Liver (tissue), 9 donors: ENCODE data around the gene CNEP1R1. TPM values are rescaled to one million over a fixed set of nuclear protein-coding genes. Genes with fewer than 3 reads are reported as not detected.

Experiments used
- DNase-seq: peaks from one replicate; pipeline ENCODE4 v3.0.0-alpha.2; 2017; ENCODE audit warnings: low spot score
- H3K27ac ChIP-seq, 2 donors: one replicate each; pipeline ENCODE4 v1.7.0; 2013; ENCODE audit warnings: inconsistent platforms in 2 of 2, low read length in 2 of 2, control low read depth in 1 of 2, low read depth in 1 of 2, mild to moderate bottlenecking in 1 of 2
- H3K27me3 ChIP-seq, 4 donors: one replicate each; pipeline versions ENCODE4 v1.6.1 to v1.7.0; 2013; ENCODE audit warnings: low read length in 3 of 4, inconsistent platforms in 1 of 4, mild to moderate bottlenecking in 1 of 4, moderate library complexity in 1 of 4; ENCODE audit not compliant: control insufficient read depth in 4 of 4, insufficient read depth in 4 of 4
- H3K36me3 ChIP-seq, 4 donors: one replicate each; pipeline versions ENCODE4 v1.6.1 to v1.7.0; 2013; ENCODE audit warnings: low read length in 3 of 4, mild to moderate bottlenecking in 3 of 4, low read depth in 1 of 4, moderate library complexity in 1 of 4; ENCODE audit not compliant: control insufficient read depth in 4 of 4, insufficient read depth in 3 of 4
- H3K4me1 ChIP-seq, 4 donors: one replicate each; pipeline versions ENCODE4 v1.6.1 to v1.7.0; 2013; ENCODE audit warnings: low read length in 3 of 4, mild to moderate bottlenecking in 3 of 4, moderate library complexity in 1 of 4; ENCODE audit not compliant: control insufficient read depth in 4 of 4, insufficient read depth in 4 of 4
- H3K4me3 ChIP-seq, 3 donors: one replicate each; pipeline versions ENCODE4 v1.6.1 to v1.7.0; 2013; ENCODE audit warnings: low read length in 3 of 3, control low read depth in 1 of 3, low read depth in 1 of 3, mild to moderate bottlenecking in 1 of 3
- H3K9ac ChIP-seq, 2 donors: one replicate each; pipeline ENCODE4 v1.7.0; 2013; ENCODE audit warnings: low read length in 2 of 2, mild to moderate bottlenecking in 2 of 2, moderate library complexity in 2 of 2, control low read depth in 1 of 2, low read depth in 1 of 2
- H3K9me3 ChIP-seq, 4 donors: one replicate each; pipeline versions ENCODE4 v1.6.1 to v1.7.0; 2013; ENCODE audit warnings: low read length in 3 of 4; ENCODE audit not compliant: control insufficient read depth in 4 of 4
- EGR1 ChIP-seq, 2 donors: IDR thresholded peaks; 2 replicates each; pipeline ENCODE4 v1.6.1; 2016 to 2018; ENCODE audit warnings: antibody characterized with exemption in 2 of 2, low read depth in 2 of 2
- FOXA1 ChIP-seq: IDR thresholded peaks from 2 replicates; pipeline ENCODE4 v1.6.1; 2016; ENCODE audit warnings: antibody characterized with exemption
- FOXA2 ChIP-seq: IDR thresholded peaks from 2 replicates; pipeline ENCODE4 v1.6.1; 2016; ENCODE audit warnings: antibody characterized with exemption
- GABPA ChIP-seq, 2 donors: IDR thresholded peaks in 1 of 2; conservative IDR thresholded peaks in 1 of 2; 2 replicates each; pipeline ENCODE4 v1.6.1; 2016; ENCODE audit warnings: antibody characterized with exemption in 2 of 2, mild to moderate bottlenecking in 1 of 2, moderate library complexity in 1 of 2
- HNF4A ChIP-seq, 2 donors: conservative IDR thresholded peaks; 2 replicates each; pipeline ENCODE4 v1.6.1; 2016; ENCODE audit warnings: antibody characterized with exemption in 2 of 2, mild to moderate bottlenecking in 2 of 2
- HNF4G ChIP-seq: IDR thresholded peaks from 2 replicates; pipeline ENCODE4 v1.6.1; 2016; ENCODE audit warnings: antibody characterized with exemption
- JUND ChIP-seq, 2 donors: IDR thresholded peaks; 2 replicates each; pipeline ENCODE4 v1.6.1; 2016; ENCODE audit warnings: antibody characterized with exemption in 2 of 2
- NR2F2 ChIP-seq: IDR thresholded peaks from 2 replicates; pipeline ENCODE4 v1.6.1; 2016; ENCODE audit warnings: antibody characterized with exemption
- RAD21 ChIP-seq, 2 donors: IDR thresholded peaks; 2 replicates each; pipeline ENCODE4 v1.6.1; 2016; ENCODE audit warnings: antibody characterized with exemption in 2 of 2, mild to moderate bottlenecking in 2 of 2
- RXRA ChIP-seq, 2 donors: IDR thresholded peaks; 2 replicates each; pipeline ENCODE4 v1.6.1; 2017 to 2018; ENCODE audit warnings: antibody characterized with exemption in 2 of 2, mild to moderate bottlenecking in 1 of 2
- SP1 ChIP-seq: IDR thresholded peaks from 2 replicates; pipeline ENCODE4 v1.6.1; 2018; ENCODE audit warnings: antibody characterized with exemption, mild to moderate bottlenecking
- TAF1 ChIP-seq: conservative IDR thresholded peaks from 2 replicates; pipeline ENCODE4 v1.6.1; 2016; ENCODE audit warnings: antibody characterized with exemption, mild to moderate bottlenecking
- YY1 ChIP-seq: IDR thresholded peaks from 2 replicates; pipeline ENCODE4 v1.6.1; 2016; ENCODE audit warnings: antibody characterized with exemption, mild to moderate bottlenecking
- WGBS: extraction: QIAGEN DNeasy Blood & Tissue Kit; methylation state at CpG from one replicate; pipeline ENCODE4 v1.1.7; 2013; 5-methylcytosine and 5-hydroxymethylcytosine counted together
- polyA plus RNA-seq, 2 donors: library from polyadenylated mRNA; stranded (reverse) in 1 of 2; unstranded in 1 of 2; fragments of 200-250 nt in 1 of 2; fragments of >200 nt in 1 of 2; fragmentation: Nextera tagmentation in 1 of 2; extraction: Ambion mirVana in 1 of 2; gene quantifications; one replicate each; pipeline versions ENCODE4 v1.2.1 to v1.2.3, GENCODE V29; 2013 to 2015
- total RNA-seq, 2 donors: library from RNA; depleted of rRNA; stranded (reverse); fragments of >200 nt; gene quantifications; one replicate each; pipeline ENCODE4 v1.2.3, GENCODE V29; 2014
- TF ChIP-seq, protein P1 (sequence below): IDR thresholded peaks from 2 replicates; pipeline ENCODE4 v1.6.1; 2016; ENCODE audit warnings: antibody characterized with exemption
- TF ChIP-seq, protein P2 (sequence below): IDR thresholded peaks from 2 replicates; pipeline ENCODE4 v1.6.1; 2016; ENCODE audit warnings: antibody characterized with exemption
- TF ChIP-seq, protein P3 (sequence below): IDR thresholded peaks from 2 replicates; pipeline ENCODE4 v1.6.1; 2016; ENCODE audit warnings: antibody characterized with exemption
- TF ChIP-seq, protein P4 (sequence below): IDR thresholded peaks from 2 replicates; pipeline ENCODE4 v1.6.1; 2016; ENCODE audit warnings: antibody characterized with exemption, mild to moderate bottlenecking
- donor health status: healthy.
- donor health status: healthy.
- donor health status: healthy.
- donor health status: healthy.
- donor health status: healthy.

Gene CNEP1R1
- total and polyA plus RNA-seq, 4 donors: 4.2 to 21.6 (median 8.8) TPM

DNA sequence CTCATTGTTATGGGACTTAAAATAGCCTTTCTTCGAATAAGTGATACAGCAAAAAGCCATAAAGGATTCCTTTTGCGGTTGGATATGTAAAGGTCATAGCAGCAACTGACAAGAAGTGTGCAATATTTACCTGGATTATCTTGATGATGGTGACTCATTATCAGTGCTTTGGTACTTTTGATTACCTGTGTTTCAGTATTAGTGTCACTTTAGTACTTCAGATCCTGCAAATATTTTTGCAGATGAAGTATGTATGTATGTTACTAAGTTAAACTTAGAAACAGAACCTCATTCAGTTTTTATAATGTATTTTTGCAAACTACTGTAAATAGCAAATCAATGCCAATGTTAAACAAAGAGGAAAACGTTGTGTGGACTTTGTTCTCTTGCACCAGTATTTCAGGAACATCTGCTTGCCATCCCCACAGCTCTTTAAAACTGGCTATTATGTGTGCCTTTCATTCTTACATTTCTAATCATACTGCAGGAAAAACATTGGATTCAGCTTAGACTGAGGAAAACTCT lies 10.5 kb downstream of the CNEP1R1 start:
- H3K4me3 ChIP-seq: no peak overlapping the region
- 39% methylated on average over 3 of the region's 3 CpGs for WGBS
- peak overlapping the region in 1 of 2 donors; percentile 14 for H3K9ac ChIP-seq
- peaks cover 0 to 22% (median 4%) of the 10 kb centered on the region in 4 donors for H3K36me3 ChIP-seq
- no peak for DNase-seq
- H3K4me1 ChIP-seq: peaks cover 3 to 9% (median 5%) of the 10 kb centered on the region in 4 donors
- peak overlapping the region in 1 of 2 donors; percentile 40 for H3K27ac ChIP-seq
- H3K27me3 ChIP-seq: no peaks in the 10 kb centered on the region
- no peaks in the 10 kb centered on the region for H3K9me3 ChIP-seq
- no peak for TF ChIP-seq RAD21 (IDR thresholded peaks at IDR 0.05)
- TF ChIP-seq SP1: peak; percentile 63
- peak; percentile 20 to 51 for TF ChIP-seq RXRA (IDR thresholded peaks at IDR 0.05)
- TF ChIP-seq YY1: peak; percentile 39
- peak; percentile 48 for TF ChIP-seq FOXA1
- TF ChIP-seq FOXA2: peak; percentile 63
- TF ChIP-seq GABPA (IDR thresholded peaks at IDR 0.05 in 1 of 2, conservative IDR thresholded peaks at IDR 0.05 in 1 of 2): no peak
- peak; percentile 38 for TF ChIP-seq HNF4G
- TF ChIP-seq, protein P1, sequence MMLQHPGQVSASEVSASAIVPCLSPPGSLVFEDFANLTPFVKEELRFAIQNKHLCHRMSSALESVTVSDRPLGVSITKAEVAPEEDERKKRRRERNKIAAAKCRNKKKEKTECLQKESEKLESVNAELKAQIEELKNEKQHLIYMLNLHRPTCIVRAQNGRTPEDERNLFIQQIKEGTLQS: peak; percentile 68
- no peak for TF ChIP-seq NR2F2
- TF ChIP-seq, protein P2, sequence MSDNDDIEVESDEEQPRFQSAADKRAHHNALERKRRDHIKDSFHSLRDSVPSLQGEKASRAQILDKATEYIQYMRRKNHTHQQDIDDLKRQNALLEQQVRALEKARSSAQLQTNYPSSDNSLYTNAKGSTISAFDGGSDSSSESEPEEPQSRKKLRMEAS: peak; percentile 9
- no peak for TF ChIP-seq TAF1
- peak; percentile 92 to 93 for TF ChIP-seq JUND (IDR thresholded peaks at IDR 0.05)
- TF ChIP-seq HNF4A (conservative IDR thresholded peaks at IDR 0.05): peak; percentile 77 to 83
- TF ChIP-seq, protein P3, sequence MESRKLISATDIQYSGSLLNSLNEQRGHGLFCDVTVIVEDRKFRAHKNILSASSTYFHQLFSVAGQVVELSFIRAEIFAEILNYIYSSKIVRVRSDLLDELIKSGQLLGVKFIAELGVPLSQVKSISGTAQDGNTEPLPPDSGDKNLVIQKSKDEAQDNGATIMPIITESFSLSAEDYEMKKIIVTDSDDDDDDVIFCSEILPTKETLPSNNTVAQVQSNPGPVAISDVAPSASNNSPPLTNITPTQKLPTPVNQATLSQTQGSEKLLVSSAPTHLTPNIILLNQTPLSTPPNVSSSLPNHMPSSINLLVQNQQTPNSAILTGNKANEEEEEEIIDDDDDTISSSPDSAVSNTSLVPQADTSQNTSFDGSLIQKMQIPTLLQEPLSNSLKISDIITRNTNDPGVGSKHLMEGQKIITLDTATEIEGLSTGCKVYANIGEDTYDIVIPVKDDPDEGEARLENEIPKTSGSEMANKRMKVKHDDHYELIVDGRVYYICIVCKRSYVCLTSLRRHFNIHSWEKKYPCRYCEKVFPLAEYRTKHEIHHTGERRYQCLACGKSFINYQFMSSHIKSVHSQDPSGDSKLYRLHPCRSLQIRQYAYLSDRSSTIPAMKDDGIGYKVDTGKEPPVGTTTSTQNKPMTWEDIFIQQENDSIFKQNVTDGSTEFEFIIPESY: peak; percentile 26

DNA sequence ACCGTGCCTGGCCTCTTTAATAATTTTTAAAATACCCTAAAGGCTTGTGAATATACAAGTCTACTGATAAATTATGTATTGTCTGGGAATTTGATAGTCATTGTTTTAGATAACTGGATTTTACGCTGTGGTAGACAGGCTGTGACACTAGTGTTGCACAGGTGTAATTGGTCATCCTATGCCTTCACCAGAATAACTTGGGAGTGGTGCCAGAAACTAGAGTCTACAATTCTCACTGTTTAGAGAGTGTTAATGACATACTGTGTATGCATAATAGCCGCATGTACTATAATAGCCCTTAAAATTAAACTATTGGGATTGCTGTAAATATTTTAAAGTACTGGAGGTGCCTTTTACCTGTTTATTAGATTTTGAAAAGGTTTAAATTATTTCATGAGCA lies 11.4 kb downstream of the CNEP1R1 start:
- Histone ChIP-seq H3K36me3 (peaks cover 0 to 16% (median 4%) of the 10 kb centered on the region in 4 donors), H3K27ac (no peak overlapping the region), H3K9me3 (no peaks in the 10 kb centered on the region), H3K4me3 (no peak overlapping the region), H3K27me3 (no peaks in the 10 kb centered on the region), H3K4me1 (peaks cover 3 to 9% (median 5%) of the 10 kb centered on the region in 4 donors), H3K9ac (no peak overlapping the region)
- no peak for DNase-seq
- 90% methylated on average over 3 of the region's 3 CpGs for WGBS
- TF ChIP-seq GABPA (IDR thresholded peaks at IDR 0.05 in 1 of 2, conservative IDR thresholded peaks at IDR 0.05 in 1 of 2): no peak
- TF ChIP-seq EGR1 (IDR thresholded peaks at IDR 0.05; ENCODE audit: low read depth in 2 of 2): no peak
- TF ChIP-seq, protein P4, sequence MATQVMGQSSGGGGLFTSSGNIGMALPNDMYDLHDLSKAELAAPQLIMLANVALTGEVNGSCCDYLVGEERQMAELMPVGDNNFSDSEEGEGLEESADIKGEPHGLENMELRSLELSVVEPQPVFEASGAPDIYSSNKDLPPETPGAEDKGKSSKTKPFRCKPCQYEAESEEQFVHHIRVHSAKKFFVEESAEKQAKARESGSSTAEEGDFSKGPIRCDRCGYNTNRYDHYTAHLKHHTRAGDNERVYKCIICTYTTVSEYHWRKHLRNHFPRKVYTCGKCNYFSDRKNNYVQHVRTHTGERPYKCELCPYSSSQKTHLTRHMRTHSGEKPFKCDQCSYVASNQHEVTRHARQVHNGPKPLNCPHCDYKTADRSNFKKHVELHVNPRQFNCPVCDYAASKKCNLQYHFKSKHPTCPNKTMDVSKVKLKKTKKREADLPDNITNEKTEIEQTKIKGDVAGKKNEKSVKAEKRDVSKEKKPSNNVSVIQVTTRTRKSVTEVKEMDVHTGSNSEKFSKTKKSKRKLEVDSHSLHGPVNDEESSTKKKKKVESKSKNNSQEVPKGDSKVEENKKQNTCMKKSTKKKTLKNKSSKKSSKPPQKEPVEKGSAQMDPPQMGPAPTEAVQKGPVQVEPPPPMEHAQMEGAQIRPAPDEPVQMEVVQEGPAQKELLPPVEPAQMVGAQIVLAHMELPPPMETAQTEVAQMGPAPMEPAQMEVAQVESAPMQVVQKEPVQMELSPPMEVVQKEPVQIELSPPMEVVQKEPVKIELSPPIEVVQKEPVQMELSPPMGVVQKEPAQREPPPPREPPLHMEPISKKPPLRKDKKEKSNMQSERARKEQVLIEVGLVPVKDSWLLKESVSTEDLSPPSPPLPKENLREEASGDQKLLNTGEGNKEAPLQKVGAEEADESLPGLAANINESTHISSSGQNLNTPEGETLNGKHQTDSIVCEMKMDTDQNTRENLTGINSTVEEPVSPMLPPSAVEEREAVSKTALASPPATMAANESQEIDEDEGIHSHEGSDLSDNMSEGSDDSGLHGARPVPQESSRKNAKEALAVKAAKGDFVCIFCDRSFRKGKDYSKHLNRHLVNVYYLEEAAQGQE: no peak
- TF ChIP-seq HNF4A (conservative IDR thresholded peaks at IDR 0.05): no peak
- no peak for TF ChIP-seq TAF1
- no peak for TF ChIP-seq FOXA1
- TF ChIP-seq, protein P3: no peak
- no peak for TF ChIP-seq HNF4G
- no peak for TF ChIP-seq SP1
- TF ChIP-seq YY1: no peak
